GM23338 (cell line): ENCODE results near the gene GLUD1. TPM values are rescaled to one million over a fixed set of nuclear protein-coding genes. Genes with fewer than 3 reads are reported as not detected.

Experiments
- ATAC-seq: fragments of 200-7000 bp; cut with Tn5 transposase; 3 replicates; pipeline ENCODE4 v1.9.1; 2020
- DNase-seq: peaks from one replicate; pipeline ENCODE4 v3.0.0-alpha.2; 2015; ENCODE audit warnings: low spot score
- H2AFZ ChIP-seq: fragments of 200-600 bp; sonication (generic); 2 replicates; pipeline ENCODE4 v1.8.0; 2016; ENCODE audit warnings: antibody characterized with exemption, mild to moderate bottlenecking, moderate library complexity
- H3F3A ChIP-seq: fragments of 200-600 bp; sonication (generic); replicated peaks from 2 replicates; pipeline ENCODE4 v1.8.0; 2017; ENCODE audit warnings: antibody characterized with exemption, mixed run types, low read depth
- H3K27ac ChIP-seq: fragments of 200-600 bp; sonication (generic); 2 replicates; pipeline ENCODE4 v1.6.1; 2016; ENCODE audit warnings: low read depth
- H3K27me3 ChIP-seq: fragments of 200-600 bp; sonication (generic); 2 replicates; pipeline ENCODE4 v1.8.0; 2016; ENCODE audit warnings: mild to moderate bottlenecking, mixed run types, moderate library complexity; ENCODE audit not compliant: insufficient read depth
- H3K36me3 ChIP-seq: fragments of 200-600 bp; sonication (generic); 2 replicates; pipeline ENCODE4 v1.8.0; 2016; ENCODE audit warnings: mild to moderate bottlenecking; ENCODE audit not compliant: insufficient read depth
- H3K4me1 ChIP-seq: fragments of 200-600 bp; sonication (generic); 2 replicates; pipeline ENCODE4 v1.8.0; 2016; ENCODE audit warnings: mild to moderate bottlenecking, moderate library complexity; ENCODE audit not compliant: insufficient read depth
- H3K4me2 ChIP-seq: fragments of 200-600 bp; sonication (generic); 2 replicates; pipeline ENCODE4 v1.7.1; 2017; ENCODE audit warnings: mixed run types
- H3K4me3 ChIP-seq: fragments of 200-600 bp; sonication (generic); 2 replicates; pipeline ENCODE4 v1.6.1; 2016; ENCODE audit warnings: mixed run types
- H3K79me2 ChIP-seq: fragments of 200-600 bp; sonication (generic); replicated peaks from 2 replicates; pipeline ENCODE4 v1.8.0; 2017; ENCODE audit warnings: mild to moderate bottlenecking; ENCODE audit not compliant: insufficient read depth
- H3K9me2 ChIP-seq: fragments of 200-600 bp; sonication (generic); 2 replicates; pipeline ENCODE4 v1.8.0; 2017; ENCODE audit not compliant: insufficient read depth
- H4K20me1 ChIP-seq: fragments of 200-600 bp; sonication (generic); replicated peaks from 2 replicates; pipeline ENCODE4 v1.8.0; 2017; ENCODE audit warnings: mild to moderate bottlenecking; ENCODE audit not compliant: insufficient read depth
- H3K27ac Mint-ChIP-seq: 2 replicates; pipeline ENCODE4 v1.8.0; 2020; ENCODE audit warnings: inconsistent platforms, mild to moderate bottlenecking, moderate library complexity, mixed read lengths
- H3K27me3 Mint-ChIP-seq: 3 replicates; pipeline ENCODE4 v1.8.0; 2022; ENCODE audit warnings: low read depth, mild to moderate bottlenecking, moderate library complexity, mixed read lengths, inconsistent platforms; ENCODE audit not compliant: insufficient read depth, poor library complexity
- H3K36me3 Mint-ChIP-seq: 3 replicates; pipeline ENCODE4 v1.8.0; 2021; ENCODE audit warnings: low read depth, mild to moderate bottlenecking, inconsistent platforms, moderate library complexity, mixed read lengths
- H3K4me1 Mint-ChIP-seq: 3 replicates; pipeline ENCODE4 v1.8.0; 2020; ENCODE audit warnings: mild to moderate bottlenecking, inconsistent platforms, mixed read lengths
- H3K4me3 Mint-ChIP-seq: 3 replicates; pipeline ENCODE4 v1.8.0; 2021; ENCODE audit warnings: moderate library complexity, mild to moderate bottlenecking, inconsistent platforms, mixed read lengths
- H3K9me3 Mint-ChIP-seq: 3 replicates; pipeline ENCODE4 v1.8.0; 2020; ENCODE audit warnings: moderate library complexity, mild to moderate bottlenecking, inconsistent platforms, mixed read lengths
- CREB1 ChIP-seq: fragments of 250-450 bp; sonication (Bioruptor Pico); IDR thresholded peaks from 2 replicates; pipeline ENCODE4 v1.5.0; 2020; ENCODE audit warnings: low read depth, mild to moderate bottlenecking, moderate library complexity
- CTCF ChIP-seq, 2 experiments: fragments of 200-600 bp in 1 of 2; sonication (generic) in 1 of 2; conservative IDR thresholded peaks; 2 replicates each; pipeline versions ENCODE4 v1.5.1 to v1.6.1; 2016 to 2017; ENCODE audit warnings: antibody characterized with exemption in 2 of 2, low read depth in 2 of 2, mild to moderate bottlenecking in 2 of 2, moderate library complexity in 1 of 2
- ETS1 ChIP-seq: IDR thresholded peaks from 2 replicates; pipeline ENCODE4 v1.6.1; 2016; ENCODE audit warnings: antibody characterized with exemption
- EZH2phosphoT487 ChIP-seq: fragments of 200-600 bp; sonication (generic); IDR thresholded peaks from one replicate; pipeline ENCODE4 v1.8.1; 2018; ENCODE audit warnings: antibody characterized with exemption; ENCODE audit not compliant: unreplicated experiment
- STAT1 ChIP-seq: IDR thresholded peaks from one replicate; pipeline ENCODE4 v1.6.1; 2016; ENCODE audit warnings: antibody characterized with exemption; ENCODE audit not compliant: unreplicated experiment
- ZNF114 ChIP-seq: fragments of 250-450 bp; sonication (Bioruptor Pico); IDR thresholded peaks from 2 replicates; pipeline ENCODE4 v1.5.0; 2020; ENCODE audit warnings: mild to moderate bottlenecking, moderate library complexity
- ZNF331 ChIP-seq: fragments of 250-450 bp; sonication (Bioruptor Pico); IDR thresholded peaks from 2 replicates; pipeline ENCODE4 v1.5.0; 2020; ENCODE audit warnings: low read depth, mild to moderate bottlenecking, moderate library complexity
- ZNF462 ChIP-seq: fragments of 250-450 bp; sonication (Bioruptor Pico); IDR thresholded peaks from 2 replicates; pipeline ENCODE4 v1.5.0; 2020; ENCODE audit warnings: mild to moderate bottlenecking, moderate library complexity
- polyA plus RNA-seq: library from polyadenylated mRNA; unstranded; fragments of >200 nt; fragmentation: Nextera tagmentation; extraction: Ambion mirVana; gene quantifications from 2 replicates; pipeline ENCODE4 v1.2.1, GENCODE V29; 2016
- total RNA-seq: library from RNA; depleted of rRNA; stranded (reverse); fragments of >200 nt; shearing (Covaris generic); gene quantifications from 2 replicates; pipeline ENCODE4 v1.2.3, GENCODE V29; 2014

Gene GLUD1
- total and polyA plus RNA-seq, 2 experiments from 2014 or later = 44.7 to 144 TPM

- ATAC-seq = no peak
- Mint-ChIP-seq H3K4me1 (no peaks in the 10 kb centered on the region), H3K36me3 (peaks cover 56% of the 10 kb centered on the region), H3K4me3 (no peak overlapping the region), H3K27ac (no peak overlapping the region), H3K27me3 (no peaks in the 10 kb centered on the region), H3K9me3 (no peaks in the 10 kb centered on the region)
- H3K9me2 ChIP-seq = no peaks in the 10 kb centered on the region
- H3K27me3 ChIP-seq = no peaks in the 10 kb centered on the region
- peaks cover 55% of the 10 kb centered on the region for H3K36me3 ChIP-seq
- no peak overlapping the region for H3K27ac ChIP-seq
- 0 out of 2 replicates have a peak, but pooled peaks cover 4% of the 10 kb centered on the region for H3F3A ChIP-seq
- no peaks in the 10 kb centered on the region for H3K79me2 ChIP-seq
- H3K4me2 ChIP-seq = no peak overlapping the region
- H3K4me3 ChIP-seq = no peak overlapping the region
- H3K4me1 ChIP-seq = no peaks in the 10 kb centered on the region
- no peak overlapping the region for H2AFZ ChIP-seq
- no peak for DNase-seq
- TF ChIP-seq CREB1 (CRISPR knock-in tag) (no peak), ZNF331 (CRISPR knock-in tag) (no peak), ZNF114 (CRISPR knock-in tag) (no peak), ETS1 (no peak), EZH2phosphoT487 (no peak)
- peaks cover 5% of the 10 kb centered on the region for H4K20me1 ChIP-seq
Observed at GRCh38 chr10:87058171-87058570, 36.5 kb downstream of the GLUD1 start.

GRCh38 chr10:87054373-87055295 is 40.0 kb downstream of the GLUD1 start:
- H3K36me3 ChIP-seq = peaks cover 39% of the 10 kb centered on the region
- no peak overlapping the region for H3K4me3 ChIP-seq
- Mint-ChIP-seq H3K27ac (no peak overlapping the region), H3K27me3 (no peaks in the 10 kb centered on the region), H3K36me3 (peaks cover 51% of the 10 kb centered on the region), H3K4me1 (no peaks in the 10 kb centered on the region), H3K4me3 (no peak overlapping the region), H3K9me3 (no peaks in the 10 kb centered on the region)
- no peaks in the 10 kb centered on the region for H3K4me1 ChIP-seq
- no peak overlapping the region for H3K4me2 ChIP-seq
- no peaks in the 10 kb centered on the region for H3K9me2 ChIP-seq
- H3K27ac ChIP-seq = peak overlapping the region; percentile 59; the same call in 1 of the 2 replicates
- ATAC-seq (peak; percentile 86), DNase-seq (peak; percentile 48)
- H3K27me3 ChIP-seq = no peaks in the 10 kb centered on the region
- TF ChIP-seq ETS1 (no peak), STAT1 (no peak), ZNF462 (CRISPR knock-in tag) (no peak), CTCF (conservative IDR thresholded peaks at IDR 0.05; ENCODE audit: low read depth in 2 of 2) (peak; percentile 14 to 15; a peak in 2 of 4 replicates)
- peaks cover 5% of the 10 kb centered on the region for H4K20me1 ChIP-seq
- H3F3A ChIP-seq = 0 out of 2 replicates have a peak, but pooled peaks cover 4% of the 10 kb centered on the region
- no peaks in the 10 kb centered on the region for H3K79me2 ChIP-seq
- H2AFZ ChIP-seq = no peak overlapping the region
